ENCODE measurements around the gene KIAA1328.

Gene KIAA1328

DNA sequence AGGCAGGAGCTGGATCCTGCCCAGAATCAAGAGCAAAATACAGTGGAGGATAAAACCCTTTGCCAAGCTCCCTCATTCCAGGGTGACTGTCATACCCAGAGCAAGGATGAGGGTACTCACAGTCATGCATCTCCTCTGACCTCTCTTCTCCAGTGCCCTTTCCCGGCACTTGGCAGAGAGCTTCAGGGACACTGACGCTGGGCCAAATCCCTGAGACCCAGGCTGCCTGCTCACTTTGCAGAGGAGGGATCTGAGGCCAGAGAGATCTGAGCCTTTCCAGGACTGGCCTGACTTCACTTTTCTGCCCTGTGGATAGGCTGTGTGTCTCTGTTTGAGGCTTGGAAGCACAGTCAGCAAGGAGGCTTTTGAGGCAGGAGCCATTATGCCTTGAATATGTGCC is 406.7 kb downstream of the KIAA1328 start:
- Histone ChIP-seq H3K36me3 (ENCODE audit: control insufficient read depth in 2 of 2, insufficient read depth in 2 of 2, low read length in 2 of 2) (no peaks in the 10 kb centered on the region), H3K27me3 (ENCODE audit: control insufficient read depth in 1 of 2, insufficient read depth in 2 of 2, low read length in 2 of 2) (peaks cover 0 to 2% of the 10 kb centered on the region in 2 donors), H3K4me3 (ENCODE audit: low read length in 2 of 2) (no peak overlapping the region), H3K27ac (ENCODE audit: low read length) (no peak overlapping the region), H3K4me1 (ENCODE audit: control insufficient read depth, insufficient read depth, low read length) (peaks cover 10% of the 10 kb centered on the region), H3K9ac (ENCODE audit: low read length in 2 of 2) (no peak overlapping the region), H3K9me3 (ENCODE audit: control insufficient read depth in 2 of 2, low read length in 2 of 2) (no peaks in the 10 kb centered on the region)

DNA sequence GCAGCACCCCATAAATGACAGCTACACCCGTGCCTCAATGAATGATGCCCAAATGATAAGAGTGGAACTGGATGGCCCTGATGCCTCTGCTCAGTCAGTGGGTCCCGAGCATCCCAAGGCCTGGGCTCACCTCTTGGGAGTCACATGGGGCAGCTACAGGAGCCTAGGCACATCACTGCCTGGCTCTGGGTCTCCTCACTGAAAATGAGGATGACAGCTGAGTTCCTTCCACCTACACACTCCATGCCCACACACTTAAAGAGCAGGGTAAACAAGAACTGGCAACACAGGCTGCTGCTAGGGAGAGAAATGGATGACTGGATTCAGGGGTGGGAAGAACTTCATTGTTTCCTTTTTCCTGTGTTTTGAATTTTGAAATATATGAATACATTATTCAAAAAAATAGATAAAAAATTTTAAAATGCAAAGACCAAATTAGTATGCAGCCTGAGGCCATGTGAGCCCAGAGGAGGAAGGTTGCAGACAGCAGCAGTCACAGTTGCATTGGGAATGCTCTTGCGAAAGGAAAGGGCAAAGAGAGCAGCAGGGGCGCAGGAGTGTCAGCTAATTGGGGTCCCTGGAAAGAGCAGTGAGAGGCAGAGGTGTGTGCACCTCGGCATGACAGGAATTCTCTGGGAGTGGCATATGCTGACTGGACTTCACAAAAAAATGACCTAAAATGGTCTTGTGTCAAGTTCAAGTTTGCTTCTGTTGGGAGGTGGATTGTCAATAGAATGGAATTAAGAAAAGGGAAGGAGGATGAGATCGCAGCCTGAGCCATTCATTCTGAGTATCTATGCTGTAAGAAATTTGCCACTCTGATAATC is 409.6 kb downstream of the KIAA1328 start:
- Histone ChIP-seq H3K9ac (ENCODE audit: low read length in 2 of 2) (no peak overlapping the region), H3K4me3 (ENCODE audit: low read length in 2 of 2) (no peak overlapping the region)

DNA sequence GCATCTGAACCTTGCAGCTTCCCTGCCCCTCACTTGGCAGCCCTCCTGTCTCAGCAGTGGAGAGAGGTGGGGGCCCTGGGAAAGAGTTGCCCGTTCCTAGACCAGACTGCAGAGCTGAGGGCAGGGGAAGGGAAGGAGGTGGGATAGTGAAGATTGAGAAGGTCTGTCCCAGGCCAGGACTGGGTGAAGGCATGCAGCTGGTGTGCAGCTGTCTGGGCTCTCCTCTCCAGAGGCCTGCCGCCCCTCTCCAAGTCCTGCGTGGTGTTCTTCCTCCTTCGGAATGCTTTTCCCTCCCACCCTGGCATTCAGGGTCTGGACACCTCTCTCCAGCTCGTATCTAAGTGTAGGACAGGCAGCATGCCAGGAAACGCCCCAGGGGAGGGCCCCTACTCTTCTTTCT is 413.2 kb downstream of the KIAA1328 start:
- H3K4me3 ChIP-seq (ENCODE audit: low read length in 2 of 2) = no peak overlapping the region
- H3K27me3 ChIP-seq (ENCODE audit: control insufficient read depth in 1 of 2, insufficient read depth in 2 of 2, low read length in 2 of 2) = peaks cover 2 to 3% of the 10 kb centered on the region in 2 donors
- no peak overlapping the region for H3K9ac ChIP-seq (ENCODE audit: low read length in 2 of 2)
- H3K27ac ChIP-seq (ENCODE audit: low read length) = no peak overlapping the region
- H3K9me3 ChIP-seq (ENCODE audit: control insufficient read depth in 2 of 2, low read length in 2 of 2) = no peaks in the 10 kb centered on the region
- no peaks in the 10 kb centered on the region for H3K4me1 ChIP-seq (ENCODE audit: control insufficient read depth, insufficient read depth, low read length)
- H3K36me3 ChIP-seq (ENCODE audit: control insufficient read depth in 2 of 2, insufficient read depth in 2 of 2, low read length in 2 of 2) = no peaks in the 10 kb centered on the region

More for the DNA sequence above, 409.6 kb downstream of the KIAA1328 start:
- no peaks in the 10 kb centered on the region for H3K36me3 ChIP-seq (ENCODE audit: control insufficient read depth in 2 of 2, insufficient read depth in 2 of 2, low read length in 2 of 2)
- no peaks in the 10 kb centered on the region for H3K9me3 ChIP-seq (ENCODE audit: control insufficient read depth in 2 of 2, low read length in 2 of 2)
- no peak overlapping the region for H3K27ac ChIP-seq (ENCODE audit: low read length)
- peaks cover 0 to 2% of the 10 kb centered on the region in 2 donors for H3K27me3 ChIP-seq (ENCODE audit: control insufficient read depth in 1 of 2, insufficient read depth in 2 of 2, low read length in 2 of 2)
- no peaks in the 10 kb centered on the region for H3K4me1 ChIP-seq (ENCODE audit: control insufficient read depth, insufficient read depth, low read length)

DNA sequence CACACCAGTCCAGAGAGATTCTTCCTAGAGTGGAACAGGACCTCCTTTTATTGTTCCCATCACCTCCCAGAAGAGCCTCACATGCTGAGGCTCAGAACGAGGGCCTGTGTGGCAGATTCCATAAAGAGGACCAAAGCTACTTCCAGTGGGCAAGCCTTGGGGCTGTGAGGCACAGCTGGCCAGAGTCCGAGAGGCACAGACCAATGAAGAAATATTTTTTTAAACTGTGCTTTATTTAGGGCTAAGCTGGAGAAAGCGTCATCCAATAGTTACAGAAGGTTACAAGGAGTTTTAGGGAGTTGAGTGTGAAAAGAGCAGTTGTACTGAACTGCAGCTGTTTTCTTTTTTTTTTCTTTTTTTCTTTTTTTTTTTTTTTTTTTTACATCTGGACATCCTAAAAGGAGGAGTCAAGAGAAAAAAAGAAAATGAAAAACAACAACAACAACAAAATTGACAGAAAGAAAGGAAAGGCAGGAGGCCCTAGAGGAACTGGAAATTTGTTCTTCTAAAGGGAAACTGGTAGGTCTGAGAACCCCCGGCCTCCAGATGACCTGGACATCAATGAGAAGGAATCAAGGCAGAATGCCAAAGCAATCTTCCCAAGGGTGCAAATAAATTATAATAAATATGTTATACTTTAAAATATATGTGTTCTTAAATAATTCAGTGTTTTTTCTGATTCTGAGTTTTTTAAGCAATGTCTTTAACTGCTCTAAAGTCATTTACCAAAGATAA is 414.1 kb downstream of the KIAA1328 start:
- H3K36me3 ChIP-seq (ENCODE audit: control insufficient read depth in 2 of 2, insufficient read depth in 2 of 2, low read length in 2 of 2) = no peaks in the 10 kb centered on the region
- H3K27ac ChIP-seq (ENCODE audit: low read length) = no peak overlapping the region
- peaks cover 2 to 3% of the 10 kb centered on the region in 2 donors for H3K27me3 ChIP-seq (ENCODE audit: control insufficient read depth in 1 of 2, insufficient read depth in 2 of 2, low read length in 2 of 2)
- H3K4me1 ChIP-seq (ENCODE audit: control insufficient read depth, insufficient read depth, low read length) = no peaks in the 10 kb centered on the region
- H3K9me3 ChIP-seq (ENCODE audit: control insufficient read depth in 2 of 2, low read length in 2 of 2) = no peaks in the 10 kb centered on the region
- no peak overlapping the region for H3K9ac ChIP-seq (ENCODE audit: low read length in 2 of 2)
- no peak overlapping the region for H3K4me3 ChIP-seq (ENCODE audit: low read length in 2 of 2)

DNA sequence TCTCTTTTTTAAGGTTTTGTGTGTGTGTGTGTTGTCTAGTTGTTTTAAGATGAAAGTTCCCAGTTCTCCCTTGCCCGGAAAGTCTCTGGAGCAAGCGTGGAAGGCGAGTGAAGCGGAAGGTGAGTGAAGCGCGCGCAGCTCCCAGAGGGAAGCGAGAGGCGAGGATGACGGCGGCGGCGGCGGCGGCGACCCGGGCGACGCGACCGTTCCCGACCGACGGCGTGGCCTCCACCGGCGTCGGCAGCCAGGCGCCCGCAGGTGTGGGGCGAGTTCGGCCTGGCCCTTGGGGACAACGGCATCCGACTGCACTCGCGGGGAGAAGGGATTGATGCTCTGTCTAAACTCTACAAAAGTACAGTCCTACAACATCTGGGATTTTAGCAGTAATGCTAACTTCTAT is 414.8 kb downstream of the KIAA1328 start:
- Histone ChIP-seq H3K4me3 (ENCODE audit: low read length in 2 of 2) (no peak overlapping the region), H3K4me1 (ENCODE audit: control insufficient read depth, insufficient read depth, low read length) (no peaks in the 10 kb centered on the region), H3K9ac (ENCODE audit: low read length in 2 of 2) (no peak overlapping the region), H3K9me3 (ENCODE audit: control insufficient read depth in 2 of 2, low read length in 2 of 2) (no peaks in the 10 kb centered on the region), H3K36me3 (ENCODE audit: control insufficient read depth in 2 of 2, insufficient read depth in 2 of 2, low read length in 2 of 2) (no peaks in the 10 kb centered on the region), H3K27ac (ENCODE audit: low read length) (no peak overlapping the region), H3K27me3 (ENCODE audit: control insufficient read depth in 1 of 2, insufficient read depth in 2 of 2, low read length in 2 of 2) (peaks cover under 1 to 3% of the 10 kb centered on the region in 2 donors)

DNA sequence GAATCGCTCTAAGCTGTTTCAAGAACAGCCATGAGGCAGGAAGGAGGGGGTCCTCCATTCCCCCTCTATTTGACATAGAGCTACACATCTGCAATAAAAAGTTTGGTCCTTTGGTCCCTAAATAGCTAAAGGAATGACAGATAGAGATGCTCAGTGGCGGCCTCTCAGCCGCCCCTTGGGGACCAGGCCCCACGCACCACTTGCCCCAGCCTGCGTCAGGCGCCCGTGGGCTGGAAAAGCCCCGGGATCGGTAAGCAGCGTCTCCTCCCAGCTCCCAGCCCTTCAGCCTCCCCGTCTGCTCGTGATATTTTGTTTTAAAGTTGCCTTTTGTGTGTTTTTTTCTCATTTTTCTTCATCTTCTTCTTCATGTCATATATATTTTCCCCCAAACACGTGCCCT is 415.7 kb downstream of the KIAA1328 start:
- H3K27ac ChIP-seq (ENCODE audit: low read length) = no peak overlapping the region
- peaks cover 3 to 5% of the 10 kb centered on the region in 2 donors for H3K27me3 ChIP-seq (ENCODE audit: control insufficient read depth in 1 of 2, insufficient read depth in 2 of 2, low read length in 2 of 2)
- H3K4me3 ChIP-seq (ENCODE audit: low read length in 2 of 2) = no peak overlapping the region
- H3K9me3 ChIP-seq (ENCODE audit: control insufficient read depth in 2 of 2, low read length in 2 of 2) = no peaks in the 10 kb centered on the region
- H3K36me3 ChIP-seq (ENCODE audit: control insufficient read depth in 2 of 2, insufficient read depth in 2 of 2, low read length in 2 of 2) = no peaks in the 10 kb centered on the region
- no peaks in the 10 kb centered on the region for H3K4me1 ChIP-seq (ENCODE audit: control insufficient read depth, insufficient read depth, low read length)
- no peak overlapping the region for H3K9ac ChIP-seq (ENCODE audit: low read length in 2 of 2)

DNA sequence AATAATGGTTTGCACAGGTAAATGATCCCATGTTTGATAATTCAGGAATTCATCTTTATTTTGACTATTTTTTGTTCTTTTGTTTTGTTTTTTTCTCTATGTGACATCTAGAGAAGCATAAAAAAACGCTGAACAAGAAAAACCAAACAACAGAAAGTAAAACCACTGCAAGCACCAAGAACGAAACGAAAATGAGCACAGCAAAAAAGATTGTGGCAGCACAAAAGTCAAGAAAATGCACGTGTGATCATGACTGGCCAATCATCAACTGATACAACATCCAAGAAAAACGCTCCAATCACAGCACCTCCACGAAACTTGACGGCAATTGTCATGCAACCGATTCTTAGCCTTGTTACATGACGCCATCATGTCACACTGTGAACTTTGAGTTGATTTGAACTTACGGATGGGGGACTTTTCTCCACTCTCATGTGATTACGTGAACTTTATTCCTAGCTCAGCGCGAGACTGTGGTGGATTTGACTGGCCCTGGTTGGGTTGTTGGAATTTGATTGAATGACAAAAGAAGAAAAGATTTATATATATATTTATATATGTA is 417.9 kb downstream of the KIAA1328 start:
- no peaks in the 10 kb centered on the region for H3K4me1 ChIP-seq (ENCODE audit: control insufficient read depth, insufficient read depth, low read length)
- peaks cover 7 to 19% of the 10 kb centered on the region in 2 donors for H3K27me3 ChIP-seq (ENCODE audit: control insufficient read depth in 1 of 2, insufficient read depth in 2 of 2, low read length in 2 of 2)
- no peak overlapping the region for H3K4me3 ChIP-seq (ENCODE audit: low read length in 2 of 2)

DNA sequence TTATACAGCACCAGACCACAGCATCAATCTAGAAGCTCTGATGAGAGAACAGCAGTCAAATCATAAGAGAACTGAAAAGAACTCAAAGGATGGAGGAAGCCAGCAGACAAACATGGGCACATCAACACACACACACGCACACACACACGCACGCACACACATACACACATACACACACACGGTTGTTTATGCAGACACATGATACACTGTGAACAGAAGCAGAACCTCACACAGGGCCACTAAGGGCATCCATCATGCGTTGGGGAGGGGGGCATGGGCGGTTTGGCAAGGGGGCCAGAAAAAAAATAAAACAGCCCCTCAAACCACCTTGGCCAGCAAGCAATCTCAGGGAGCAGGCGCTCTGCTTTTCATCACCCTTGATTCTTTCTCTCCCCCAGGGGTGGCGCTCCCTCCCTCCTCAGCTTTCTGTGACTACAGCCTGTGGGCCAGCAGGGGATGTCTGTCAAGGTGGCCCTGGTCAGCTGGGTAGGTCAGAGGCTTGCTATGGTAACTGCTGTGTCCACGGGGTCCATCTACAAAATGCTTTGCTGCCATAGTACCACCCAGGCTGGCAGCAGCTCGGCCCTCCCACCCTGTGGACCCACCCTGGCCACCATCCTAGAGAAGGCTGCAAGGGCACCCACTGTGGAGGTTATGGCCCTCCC is 418.7 kb downstream of the KIAA1328 start:
- Histone ChIP-seq H3K4me1 (ENCODE audit: control insufficient read depth, insufficient read depth, low read length) (no peaks in the 10 kb centered on the region), H3K27ac (ENCODE audit: low read length) (no peak overlapping the region), H3K36me3 (ENCODE audit: control insufficient read depth in 2 of 2, insufficient read depth in 2 of 2, low read length in 2 of 2) (no peaks in the 10 kb centered on the region), H3K9ac (ENCODE audit: low read length in 2 of 2) (no peak overlapping the region), H3K4me3 (ENCODE audit: low read length in 2 of 2) (no peak overlapping the region), H3K27me3 (ENCODE audit: control insufficient read depth in 1 of 2, insufficient read depth in 2 of 2, low read length in 2 of 2) (peaks cover 10 to 22% of the 10 kb centered on the region in 2 donors), H3K9me3 (ENCODE audit: control insufficient read depth in 2 of 2, low read length in 2 of 2) (no peaks in the 10 kb centered on the region)

More for the DNA sequence above, 417.9 kb downstream of the KIAA1328 start:
- Histone ChIP-seq H3K27ac (ENCODE audit: low read length) (no peak overlapping the region), H3K9me3 (ENCODE audit: control insufficient read depth in 2 of 2, low read length in 2 of 2) (no peaks in the 10 kb centered on the region), H3K9ac (ENCODE audit: low read length in 2 of 2) (no peak overlapping the region), H3K36me3 (ENCODE audit: control insufficient read depth in 2 of 2, insufficient read depth in 2 of 2, low read length in 2 of 2) (no peaks in the 10 kb centered on the region)

DNA sequence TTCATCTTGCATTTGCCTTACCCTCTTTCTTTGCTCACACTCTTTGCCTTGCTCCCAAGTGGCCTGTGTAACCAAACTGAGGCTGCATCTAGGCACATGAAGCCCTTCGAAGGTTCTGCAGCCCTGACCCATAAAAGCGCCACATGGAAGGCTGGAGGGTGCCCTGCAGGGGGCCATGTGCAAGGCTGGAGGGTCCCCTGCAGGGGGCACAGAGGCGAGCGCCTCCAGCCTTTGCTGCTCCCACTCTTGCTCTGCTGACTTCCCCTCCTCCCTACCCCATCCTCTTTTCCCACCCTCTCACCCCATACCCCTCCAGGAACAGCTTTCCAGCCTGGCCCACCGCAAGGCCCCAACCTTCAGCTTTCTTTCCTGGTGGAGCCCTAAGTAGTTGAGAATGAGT is 419.4 kb downstream of the KIAA1328 start:
- H3K9ac ChIP-seq (ENCODE audit: low read length in 2 of 2) = no peak overlapping the region
- no peak overlapping the region for H3K4me3 ChIP-seq (ENCODE audit: low read length in 2 of 2)
- H3K27ac ChIP-seq (ENCODE audit: low read length) = no peak overlapping the region
- no peaks in the 10 kb centered on the region for H3K4me1 ChIP-seq (ENCODE audit: control insufficient read depth, insufficient read depth, low read length)
- H3K36me3 ChIP-seq (ENCODE audit: control insufficient read depth in 2 of 2, insufficient read depth in 2 of 2, low read length in 2 of 2) = no peaks in the 10 kb centered on the region
- H3K9me3 ChIP-seq (ENCODE audit: control insufficient read depth in 2 of 2, low read length in 2 of 2) = no peaks in the 10 kb centered on the region
- H3K27me3 ChIP-seq (ENCODE audit: control insufficient read depth in 1 of 2, insufficient read depth in 2 of 2, low read length in 2 of 2) = peaks cover 15 to 28% of the 10 kb centered on the region in 2 donors

DNA sequence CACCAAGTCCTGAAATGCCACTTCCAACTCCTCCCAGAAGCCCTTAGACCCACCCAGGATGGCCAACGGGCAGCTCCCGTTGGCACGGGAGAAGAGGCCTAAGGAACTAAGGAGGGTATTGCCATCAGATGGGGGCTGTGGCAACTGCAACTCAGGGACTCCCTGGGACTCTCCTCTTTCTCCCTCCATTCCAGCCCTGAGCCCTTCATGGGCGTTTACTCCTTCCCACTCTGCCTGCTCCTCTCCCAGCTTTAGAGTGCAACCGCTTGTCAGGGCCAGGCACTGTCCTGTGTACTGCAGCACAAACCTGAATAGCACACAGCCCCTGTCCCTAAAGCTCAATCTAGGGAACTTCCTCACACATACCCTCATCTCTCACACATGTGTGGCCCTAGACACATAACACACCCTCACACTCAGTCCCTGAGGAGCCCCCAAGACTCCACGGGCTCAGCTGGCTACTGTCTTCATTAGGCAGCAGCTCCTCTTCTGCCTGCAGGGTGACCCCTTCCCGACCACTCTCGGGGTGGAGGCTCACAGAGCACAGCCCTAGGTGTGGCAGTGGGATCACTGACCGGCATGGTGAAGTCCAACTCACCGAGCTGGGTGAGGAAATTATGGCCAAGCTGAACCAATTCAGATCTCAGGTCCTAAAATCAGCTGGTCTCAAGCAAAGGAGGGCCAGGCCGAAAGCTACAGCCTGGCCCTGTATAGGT is 420.4 kb downstream of the KIAA1328 start:
- Histone ChIP-seq H3K27ac (ENCODE audit: low read length) (no peak overlapping the region), H3K4me3 (ENCODE audit: low read length in 2 of 2) (no peak overlapping the region), H3K27me3 (ENCODE audit: control insufficient read depth in 1 of 2, insufficient read depth in 2 of 2, low read length in 2 of 2) (peaks cover 20 to 28% of the 10 kb centered on the region in 2 donors), H3K9me3 (ENCODE audit: control insufficient read depth in 2 of 2, low read length in 2 of 2) (no peaks in the 10 kb centered on the region), H3K36me3 (ENCODE audit: control insufficient read depth in 2 of 2, insufficient read depth in 2 of 2, low read length in 2 of 2) (no peaks in the 10 kb centered on the region), H3K4me1 (ENCODE audit: control insufficient read depth, insufficient read depth, low read length) (peaks cover 2% of the 10 kb centered on the region), H3K9ac (ENCODE audit: low read length in 2 of 2) (no peak overlapping the region)
